B cell (primary cell): ENCODE results near the gene PSME3IP1. TPM values are rescaled to one million over a fixed set of nuclear protein-coding genes. Genes with fewer than 3 reads are reported as not detected.

ENCODE experiments used
- ATAC-seq: fragments of 200-7000 bp; cut with Tn5 transposase; one replicate; pipeline ENCODE4 v1.10.0; 2021; ENCODE audit warnings: low read depth, mild to moderate bottlenecking, moderate number of reproducible peaks, moderate library complexity
- CTCF ChIA-PET: fragments of 350-600 bp; sonication (Branson Sonifier 250); formaldehyde crosslinking; loops from one replicate; lab custom pipeline; 2021; ENCODE audit warnings: antibody characterized with exemption, inconsistent platforms; lab: Charles Lee
- POLR2A ChIA-PET: fragments of 350-600 bp; sonication (Branson Sonifier 250); formaldehyde crosslinking; loops from one replicate; lab custom pipeline; 2021; ENCODE audit warnings: antibody characterized with exemption; lab: Charles Lee
- DNase-seq: peaks from one replicate; pipeline ENCODE4 v3.0.0; 2013
- H2AFZ ChIP-seq: 2 replicates; pipeline ENCODE4 v1.6.1; 2012; ENCODE audit warnings: mild to moderate bottlenecking, low read depth, low read length; ENCODE audit not compliant: insufficient read depth, poor library complexity, severe bottlenecking
- H3K27ac ChIP-seq, 2 donors: 1 replicate in 1 of 2; 2 replicates in 1 of 2; pipeline ENCODE4 v1.5.1; 2012 to 2013; ENCODE audit warnings: low read length in 2 of 2, mild to moderate bottlenecking in 2 of 2, moderate library complexity in 1 of 2
- H3K27me3 ChIP-seq, 4 experiments: fragments of 200-600 bp in 1 of 4; sonication (generic) in 1 of 4; replicated peaks in 1 of 4; 1 replicate in 2 of 4; 2 replicates in 2 of 4; pipeline versions ENCODE4 v1.6.1 to v1.7.0; 2013 to 2016; ENCODE audit warnings: low read length in 3 of 4, mild to moderate bottlenecking in 2 of 4, mixed read lengths in 1 of 4, moderate library complexity in 1 of 4; ENCODE audit not compliant: insufficient read depth in 4 of 4, control insufficient read depth in 3 of 4; ENCODE audit errors: control extremely low read depth in 1 of 4
- H3K36me3 ChIP-seq, 2 experiments: replicated peaks in 1 of 2; 1 replicate in 1 of 2; 2 replicates in 1 of 2; pipeline versions ENCODE4 v1.6.1 to v1.7.1; 2013; ENCODE audit warnings: low read length in 1 of 2; ENCODE audit not compliant: insufficient read depth in 2 of 2, control insufficient read depth in 1 of 2; ENCODE audit errors: control extremely low read depth in 1 of 2, extremely low read depth in 1 of 2
- H3K4me1 ChIP-seq, 2 donors: fragments of 200-600 bp in 1 of 2; sonication (generic) in 1 of 2; 1 replicate in 1 of 2; 2 replicates in 1 of 2; pipeline versions ENCODE4 v1.5.1 to v1.6.1; 2013 to 2017; ENCODE audit warnings: low read length in 2 of 2; ENCODE audit not compliant: control insufficient read depth in 2 of 2, insufficient read depth in 2 of 2
- H3K4me2 ChIP-seq: replicated peaks from 2 replicates; pipeline ENCODE3; 2012; ENCODE audit warnings: mild to moderate bottlenecking, low read depth, low read length; ENCODE audit not compliant: poor library complexity, severe bottlenecking
- H3K4me3 ChIP-seq, 5 experiments: fragments of 200-600 bp in 1 of 5; sonication (generic) in 1 of 5; 1 replicate in 3 of 5; 2 replicates in 2 of 5; pipeline versions ENCODE4 v1.5.1 to v1.7.0; 2011 to 2016; ENCODE audit warnings: low read length in 4 of 5, mild to moderate bottlenecking in 4 of 5, low read depth in 2 of 5, control low read depth in 1 of 5, moderate library complexity in 1 of 5; ENCODE audit not compliant: insufficient read depth in 1 of 5; ENCODE audit errors: control extremely low read depth in 1 of 5, extremely low read depth in 1 of 5
- H3K79me2 ChIP-seq: fragments of 200-600 bp; sonication (generic); one replicate; pipeline ENCODE4 v1.6.0; 2016; ENCODE audit warnings: low read length; ENCODE audit not compliant: control insufficient read depth, insufficient read depth
- H3K9ac ChIP-seq: fragments of 200-600 bp; sonication (generic); 2 replicates; pipeline ENCODE4 v1.6.1; 2017; ENCODE audit warnings: mild to moderate bottlenecking, low read length, moderate library complexity
- H3K9me3 ChIP-seq, 3 donors: one replicate each; pipeline versions ENCODE4 v1.6.1 to v1.7.1; 2013; ENCODE audit warnings: low read length in 2 of 3; ENCODE audit not compliant: control insufficient read depth in 2 of 3, insufficient read depth in 1 of 3; ENCODE audit errors: control extremely low read depth in 1 of 3
- H4K20me1 ChIP-seq: 2 replicates; pipeline ENCODE4 v1.6.0; 2012; ENCODE audit warnings: mild to moderate bottlenecking, low read length; ENCODE audit not compliant: insufficient read depth, control insufficient read depth, poor library complexity, severe bottlenecking
- H3K27ac Mint-ChIP-seq: one replicate; pipeline ENCODE4 v1.8.0; 2021; ENCODE audit warnings: mixed read lengths
- H3K27me3 Mint-ChIP-seq: one replicate; pipeline ENCODE4 v1.8.0; 2021; ENCODE audit warnings: mixed read lengths
- H3K4me1 Mint-ChIP-seq: one replicate; pipeline ENCODE4 v1.8.0; 2021; ENCODE audit warnings: mixed read lengths
- H3K4me3 Mint-ChIP-seq: one replicate; pipeline ENCODE4 v1.8.0; 2021; ENCODE audit warnings: mixed read lengths
- H3K9me3 Mint-ChIP-seq: one replicate; pipeline ENCODE4 v1.8.0; 2022; ENCODE audit warnings: mixed read lengths; ENCODE audit not compliant: insufficient read depth
- CTCF ChIP-seq: fragments of 200-600 bp; IDR thresholded peaks from one replicate; pipeline ENCODE4 v1.8.0; 2022; ENCODE audit warnings: antibody characterized with exemption, mild to moderate bottlenecking
- EZH2 ChIP-seq: IDR thresholded peaks from 2 replicates; pipeline ENCODE4 v1.6.1; 2012; ENCODE audit warnings: borderline replicate concordance, low read depth, mild to moderate bottlenecking, moderate library complexity, low read length; ENCODE audit not compliant: insufficient read depth, poor library complexity, severe bottlenecking
- WGBS: methylation state at CpG from one replicate; pipeline ENCODE4 v1.1.5; 2013; ENCODE audit warnings: missing lambda C conversion rate; ENCODE audit not compliant: insufficient coverage; 5-methylcytosine and 5-hydroxymethylcytosine counted together
- intact Hi-C: fragments of 100-400 bp; cut with micrococcal nuclease; formaldehyde crosslinking; loops from one replicate; pipeline ENCODE4 v1.10.0; 2022
- polyA plus RNA-seq: library from polyadenylated mRNA; depleted of rRNA; stranded (reverse); fragments of >200 nt; gene quantifications from 2 replicates; pipeline ENCODE4 v1.2.3, GENCODE V29; 2012
- total RNA-seq, 2 donors: library from RNA; stranded (reverse); fragments of 120-200 nt in 1 of 2; gene quantifications; 1 replicate in 1 of 2; 2 replicates in 1 of 2; pipeline versions ENCODE4 v1.2.3 to v1.2.4, GENCODE V29; 2013 to 2022

PSME3IP1 gene
- total and polyA plus RNA-seq, 2 donors (not counting 1 experiment from before 2014, with no cell fraction given) = 125 to 166 TPM

- Histone ChIP-seq H3K4me1 (no peaks in the 10 kb centered on the region), H2AFZ (no peak overlapping the region), H3K27ac (no peak overlapping the region), H3K4me3 (no peak overlapping the region), H4K20me1 (no peaks in the 10 kb centered on the region), H3K9ac (no peak overlapping the region), H3K4me2 (no peak overlapping the region), H3K27me3 (no peaks in the 10 kb centered on the region), H3K36me3 (peaks cover 0 to 42% of the 10 kb centered on the region in 2 experiments), H3K9me3 (no peaks in the 10 kb centered on the region), H3K79me2 (peaks cover 18% of the 10 kb centered on the region)
- ChIA-PET CTCF (interaction anchor here (0.7 to 1.4 kb wide), 4 partner anchors 10 to 208 kb away, joined by 3 to 4 read pairs (median 3); no protein-coding TSS in a partner anchor), POLR2A (no interaction called here)
- intact Hi-C loops = no loop called here
- DNase-seq (no peak), ATAC-seq (no peak)
- H3K27ac Mint-ChIP-seq = no peak overlapping the region
- H3K4me1 Mint-ChIP-seq = peaks cover 4% of the 10 kb centered on the region
- no peak overlapping the region for H3K4me3 Mint-ChIP-seq
- WGBS = 42% methylated on average over 1 of the region's 5 CpGs
- TF ChIP-seq EZH2 (no peak), CTCF (no peak)
- no peaks in the 10 kb centered on the region for H3K27me3 Mint-ChIP-seq
- no peaks in the 10 kb centered on the region for H3K9me3 Mint-ChIP-seq
Observed at GRCh38 chr16:57172721-57173290, 13.0 kb downstream of the PSME3IP1 start.

GRCh38 chr16:57169327-57169726, 16.5 kb downstream of the PSME3IP1 start:
- H3K27ac Mint-ChIP-seq = no peak overlapping the region
- H3K36me3 ChIP-seq = peaks cover 1 to 71% of the 10 kb centered on the region in 2 experiments
- intact Hi-C loops = loop anchor here (5.0 to 10.0 kb wide), 2 partner anchors 235 to 302 kb away; partner anchors contain the start of genes HERPUD1 and SLC12A3
- TF ChIP-seq CTCF = no peak
- no peak for TF ChIP-seq EZH2
- H3K79me2 ChIP-seq = peaks cover 23% of the 10 kb centered on the region
- peaks cover 8% of the 10 kb centered on the region for H3K4me1 Mint-ChIP-seq
- ChIA-PET CTCF (interaction anchor here (0.7 to 2.7 kb wide), 4 partner anchors 85 to 406 kb away, joined by 3 to 12 read pairs (median 4); no protein-coding TSS in a partner anchor), POLR2A (no interaction called here)
- ATAC-seq = no peak
- H2AFZ ChIP-seq = no peak overlapping the region
- no peaks in the 10 kb centered on the region for H3K9me3 ChIP-seq
- H3K9ac ChIP-seq = no peak overlapping the region
- no peak overlapping the region for H3K4me3 Mint-ChIP-seq
- no peaks in the 10 kb centered on the region for H3K9me3 Mint-ChIP-seq
- DNase-seq = no peak
- H3K4me2 ChIP-seq = no peak overlapping the region
- H4K20me1 ChIP-seq = peaks cover 4% of the 10 kb centered on the region
- H3K27ac ChIP-seq = no peak overlapping the region
- H3K27me3 Mint-ChIP-seq = no peaks in the 10 kb centered on the region
- H3K4me3 ChIP-seq = no peak overlapping the region
- no peaks in the 10 kb centered on the region for H3K4me1 ChIP-seq
- H3K27me3 ChIP-seq = no peaks in the 10 kb centered on the region
